GM21529 (cell line): ENCODE data around the gene CUX1.
"Not testable (repeated sequence)": the region's sequence is repeated elsewhere in the genome, so short reads cannot be mapped to it uniquely, and the experiment has no call there.

ENCODE experiments used
- ATAC-seq: cut with Tn5 transposase; IDR thresholded peaks from one replicate; pipeline ENCODE4 v1.9.1; 2021; ENCODE audit not compliant: unreplicated experiment

The CUX1 gene

GRCh38 chr7:101824440-101824839 is 7.0 kb downstream of the CUX1 start:
- ATAC-seq: no peak

DNA sequence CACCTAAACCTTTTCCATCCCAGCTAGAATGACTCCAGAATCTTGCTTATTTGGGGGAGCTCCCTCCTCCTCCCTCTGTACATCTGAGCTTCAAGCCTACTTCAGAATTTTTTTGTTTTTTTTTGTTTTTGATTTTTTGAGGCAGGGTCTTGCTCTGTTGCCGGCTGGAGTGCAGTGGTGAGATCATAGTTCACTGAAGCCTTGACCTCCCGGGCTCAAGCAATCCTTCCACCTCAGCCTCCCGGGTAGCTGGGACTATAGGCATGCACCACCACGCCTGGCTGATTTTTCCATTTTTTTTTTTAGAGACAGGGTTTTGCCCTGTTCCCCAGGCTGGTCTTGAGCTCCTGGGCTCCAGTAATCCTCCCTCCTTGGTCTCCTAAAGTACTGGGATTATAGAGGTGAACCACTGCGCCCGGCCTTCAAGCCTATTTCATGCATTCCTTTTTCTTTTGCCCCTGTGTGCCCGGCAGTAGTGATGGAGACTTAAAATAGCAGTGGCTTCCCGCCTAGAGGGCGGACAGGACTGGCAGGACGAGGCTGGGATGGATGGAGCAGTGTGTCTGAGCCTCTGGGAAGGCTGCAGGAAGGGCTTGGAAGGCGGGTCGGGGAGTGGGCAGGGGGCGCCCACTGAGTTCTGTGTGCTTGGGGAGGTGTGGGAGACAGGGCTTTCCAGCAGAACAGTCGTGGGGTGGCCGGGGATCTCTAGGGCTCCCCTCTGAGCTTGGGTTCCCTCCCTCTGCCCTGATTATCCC is 8.8 kb downstream of the CUX1 start:
- ATAC-seq: no peak

DNA sequence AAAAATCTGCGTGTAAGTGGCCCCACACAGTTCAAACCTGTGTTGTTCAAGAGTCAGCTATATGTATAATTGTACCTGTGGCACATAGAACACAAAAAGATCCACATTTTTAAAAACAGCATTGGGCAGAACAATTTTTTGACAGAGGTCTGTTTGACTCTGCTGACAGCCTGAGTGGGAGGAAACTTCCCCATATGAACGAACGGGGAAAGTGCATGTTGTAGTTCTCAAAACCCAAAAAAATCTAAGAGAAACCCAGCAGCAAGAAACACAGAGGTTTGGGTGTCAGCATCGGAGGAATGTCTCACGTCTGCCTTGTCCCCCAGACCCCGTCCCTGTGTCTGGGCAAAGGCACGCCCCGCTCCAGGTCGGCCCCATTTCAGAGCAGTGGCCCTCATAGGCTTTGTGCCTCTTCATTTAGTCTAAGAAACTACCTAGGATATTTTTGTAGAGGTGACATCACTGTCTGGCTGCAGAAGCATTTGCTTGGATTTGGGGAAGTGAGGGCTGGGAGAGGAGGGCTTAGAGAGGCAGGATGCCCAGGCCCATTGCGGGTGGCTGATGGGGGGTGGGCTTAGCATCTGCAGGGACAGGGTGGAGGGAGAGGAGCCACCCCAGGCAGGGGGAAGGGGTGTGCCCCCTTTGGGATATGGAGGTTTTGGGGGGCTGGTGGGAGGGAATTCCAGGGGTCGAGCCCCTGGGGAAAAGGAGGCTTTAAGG is 11.0 kb downstream of the CUX1 start:
- ATAC-seq: no peak

GRCh38 chr7:101829374-101829773 is 11.9 kb downstream of the CUX1 start:
- no peak for ATAC-seq

DNA sequence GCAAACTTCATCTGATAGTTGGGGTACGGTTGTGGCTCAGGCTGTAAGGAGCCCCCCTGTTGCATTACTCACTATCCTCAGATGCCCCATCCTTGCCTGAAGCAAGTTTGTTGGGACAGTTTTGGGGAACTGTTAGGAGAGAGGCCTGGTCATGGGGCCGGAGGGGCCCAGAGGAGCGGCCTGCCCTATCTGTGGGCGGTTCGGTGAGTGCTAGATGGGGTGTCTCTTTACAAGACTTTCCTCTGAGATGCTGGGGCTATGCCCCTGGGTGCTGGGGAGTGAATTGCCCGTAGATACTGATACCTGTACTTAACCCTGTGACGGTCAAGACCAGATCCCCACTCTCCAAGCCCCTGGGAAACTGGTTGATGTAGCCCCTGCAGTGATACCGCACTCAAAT is 12.4 kb downstream of the CUX1 start:
- ATAC-seq: no peak

DNA sequence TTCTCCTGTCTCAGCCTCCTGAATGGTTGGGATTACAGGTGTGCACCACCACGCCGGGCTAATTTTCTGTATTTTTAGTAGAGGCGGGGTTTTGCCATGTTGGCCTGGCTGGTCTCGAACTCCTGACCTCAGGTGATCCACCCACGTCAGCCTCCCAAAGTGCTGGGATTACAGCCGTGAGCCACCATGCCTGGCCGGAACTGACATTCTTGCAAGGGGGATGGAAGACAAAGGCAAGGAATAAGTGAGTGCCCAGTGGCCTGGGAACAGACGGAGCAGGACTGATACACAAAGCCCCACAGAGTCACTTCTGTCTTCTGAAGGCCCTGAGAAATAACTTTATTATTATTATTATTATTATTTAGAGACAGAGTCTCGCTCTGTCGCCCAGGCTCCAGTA is 14.0 kb downstream of the CUX1 start:
- not testable (repeated sequence) for ATAC-seq

GRCh38 chr7:101832205-101832631 is 14.8 kb downstream of the CUX1 start:
- ATAC-seq: no peak

- no peak for ATAC-seq
Observed at GRCh38 chr7:101832685-101833375, 15.4 kb downstream of the CUX1 start.

DNA sequence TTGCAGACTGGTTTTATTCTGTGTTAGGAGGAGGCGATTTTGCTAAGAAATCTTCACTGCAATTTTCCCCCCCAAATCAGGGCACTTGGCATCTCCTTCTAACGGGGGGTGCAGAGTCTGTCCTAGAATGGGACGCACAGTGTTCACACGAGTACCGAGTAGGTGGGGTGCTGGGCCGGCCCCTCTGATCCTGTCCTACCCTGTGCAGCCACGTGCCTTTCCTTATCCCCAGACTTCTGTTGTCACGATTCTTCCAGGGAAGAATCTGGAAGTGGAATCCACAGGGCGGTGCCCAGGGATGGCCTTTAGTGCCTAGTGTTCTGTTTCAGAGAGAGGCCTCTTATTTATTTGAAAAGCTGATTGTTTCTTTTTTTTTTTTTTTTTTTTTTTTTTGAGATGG is 16.4 kb downstream of the CUX1 start:
- ATAC-seq: no peak

DNA sequence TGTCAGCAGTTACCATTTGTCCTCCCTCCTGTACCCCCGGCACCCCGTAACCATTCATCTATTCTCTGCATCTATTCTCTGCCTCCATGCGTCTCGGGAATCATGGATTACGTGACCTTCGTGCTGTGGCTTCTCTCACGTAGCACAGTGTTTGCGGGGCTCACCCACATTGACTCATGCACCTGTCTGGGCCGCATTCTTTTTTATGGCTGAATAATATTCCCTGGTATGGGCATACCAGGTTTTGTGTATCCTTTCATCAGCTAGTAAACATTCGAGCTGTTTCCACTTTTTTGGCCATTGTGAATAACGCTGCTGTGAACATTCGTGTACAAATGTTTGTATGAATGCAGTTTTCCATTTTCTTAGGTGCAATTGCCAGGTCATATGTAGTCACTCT is 17.7 kb downstream of the CUX1 start:
- ATAC-seq: no peak

DNA sequence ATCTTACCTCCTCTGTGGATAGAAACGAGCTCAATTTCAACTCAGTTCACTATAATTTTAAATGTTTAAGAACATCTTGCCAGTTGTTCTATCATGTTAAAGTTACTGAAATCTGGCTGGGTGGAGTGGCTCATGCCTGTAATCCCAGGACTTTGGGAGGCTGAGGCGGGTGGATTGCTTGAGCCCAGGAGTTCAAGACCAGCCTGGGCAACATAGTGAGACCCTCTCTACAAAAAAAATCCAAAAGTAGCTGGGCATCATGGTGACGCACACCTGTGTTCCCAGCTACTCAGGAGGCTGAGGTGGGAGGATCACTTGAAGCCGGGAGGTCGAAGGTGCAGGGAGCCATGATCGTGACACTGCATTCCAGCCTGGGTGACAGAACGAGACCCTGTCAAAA is 20.0 kb downstream of the CUX1 start:
- not testable (repeated sequence) for ATAC-seq

DNA sequence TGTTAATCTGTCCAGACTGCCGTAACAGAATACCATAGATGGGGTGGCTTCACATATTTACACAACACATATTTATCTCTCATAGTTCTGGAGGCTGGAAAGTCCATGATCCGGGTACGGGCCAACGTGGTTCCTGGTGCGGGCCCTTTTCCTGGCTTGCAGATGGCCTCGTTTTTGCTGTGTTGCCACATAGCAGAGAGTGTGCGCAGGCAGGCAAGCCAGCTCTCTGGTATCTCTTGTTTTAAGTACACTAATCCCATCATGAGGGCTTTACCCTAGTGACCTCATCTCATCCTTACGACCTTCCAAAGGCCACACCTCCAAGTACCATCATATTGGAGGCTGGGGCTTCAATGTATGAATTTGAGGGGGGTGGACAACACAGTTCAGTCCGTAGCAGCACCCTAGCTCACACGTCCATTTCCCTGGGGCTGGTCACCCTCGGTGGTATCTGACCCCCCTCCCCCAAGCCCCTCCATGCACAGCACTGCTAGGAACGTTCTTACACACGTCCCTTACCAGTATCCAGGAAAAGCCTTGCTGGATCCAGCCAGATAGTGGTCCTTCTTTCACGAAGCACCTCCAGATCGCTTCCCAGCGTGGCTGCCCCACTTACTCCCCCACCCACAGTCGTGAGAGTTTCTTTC is 21.5 kb downstream of the CUX1 start:
- ATAC-seq: no peak

GRCh38 chr7:101841328-101841727 is 23.9 kb downstream of the CUX1 start:
- ATAC-seq: no peak

DNA sequence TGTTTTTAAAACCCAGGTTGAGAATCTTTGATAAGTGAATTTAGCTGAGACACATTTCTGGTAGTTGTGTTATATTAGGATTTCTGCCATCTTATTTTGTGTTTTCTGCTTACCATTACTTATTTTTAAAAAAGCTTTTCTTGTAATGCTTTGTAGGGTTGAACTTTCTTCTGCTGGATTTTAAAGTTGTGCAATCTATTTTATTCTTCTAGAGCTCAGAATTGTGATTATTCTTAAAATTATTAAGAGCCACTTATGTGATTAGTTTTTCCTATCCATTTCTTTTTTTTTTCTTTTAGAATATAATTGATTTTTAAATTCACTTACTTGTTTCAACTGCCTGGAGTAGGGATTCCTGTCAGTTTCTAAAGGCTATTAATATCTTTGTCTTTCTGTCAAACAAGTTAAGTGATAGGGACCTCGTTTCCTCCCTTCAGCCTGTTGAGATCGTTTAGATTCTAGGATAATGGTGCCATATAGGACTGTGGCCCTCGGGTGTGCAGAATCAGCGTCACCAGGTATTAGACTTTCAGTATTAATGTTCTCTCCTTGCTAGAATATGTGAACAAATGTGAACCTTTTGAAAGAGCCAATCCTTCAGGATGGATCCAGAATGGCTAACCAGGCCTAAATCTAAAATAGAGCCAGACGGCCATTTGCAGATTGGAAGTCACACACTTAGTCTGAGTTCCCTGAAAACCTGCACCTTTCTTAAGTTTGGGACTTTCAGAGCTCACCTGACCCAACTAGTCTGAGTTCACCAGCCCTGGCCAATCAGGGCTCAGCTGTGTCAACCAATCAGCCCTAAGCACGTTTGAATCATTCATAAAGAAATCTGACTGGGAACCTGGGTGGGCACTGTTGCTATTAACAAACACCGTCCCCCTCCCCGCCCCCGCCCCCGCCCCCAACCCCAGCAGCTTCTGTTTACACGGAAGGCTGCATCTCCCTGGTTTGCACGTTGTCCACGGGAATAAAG is 26.2 kb downstream of the CUX1 start:
- ATAC-seq: no peak

DNA sequence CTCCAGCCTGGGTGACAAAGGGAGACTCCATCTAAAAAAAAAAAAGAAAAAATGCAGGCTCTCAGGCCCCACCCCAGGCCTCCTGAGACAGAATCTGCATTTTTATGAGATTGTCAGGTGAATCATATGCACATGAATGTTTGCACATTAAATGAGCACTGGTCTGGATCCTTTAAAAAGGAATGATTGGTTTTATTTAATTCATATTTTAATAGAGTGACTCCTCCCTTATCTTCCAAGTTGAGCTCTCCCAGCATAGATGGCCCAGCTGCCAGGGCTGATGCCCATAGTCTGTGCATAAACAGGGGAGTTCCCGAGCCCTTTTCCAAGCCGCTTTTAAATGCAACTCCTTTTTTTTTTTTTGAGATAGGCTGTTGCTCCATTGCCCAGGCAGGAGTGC is 28.5 kb downstream of the CUX1 start:
- ATAC-seq: no peak

- no peak for ATAC-seq
Observed at GRCh38 chr7:101846800-101847538, 29.5 kb downstream of the CUX1 start.

- no peak for ATAC-seq
Observed at GRCh38 chr7:101848208-101848951, 31.0 kb downstream of the CUX1 start.

- ATAC-seq: not testable (repeated sequence)
Observed at GRCh38 chr7:101849314-101849713, 31.9 kb downstream of the CUX1 start.

DNA sequence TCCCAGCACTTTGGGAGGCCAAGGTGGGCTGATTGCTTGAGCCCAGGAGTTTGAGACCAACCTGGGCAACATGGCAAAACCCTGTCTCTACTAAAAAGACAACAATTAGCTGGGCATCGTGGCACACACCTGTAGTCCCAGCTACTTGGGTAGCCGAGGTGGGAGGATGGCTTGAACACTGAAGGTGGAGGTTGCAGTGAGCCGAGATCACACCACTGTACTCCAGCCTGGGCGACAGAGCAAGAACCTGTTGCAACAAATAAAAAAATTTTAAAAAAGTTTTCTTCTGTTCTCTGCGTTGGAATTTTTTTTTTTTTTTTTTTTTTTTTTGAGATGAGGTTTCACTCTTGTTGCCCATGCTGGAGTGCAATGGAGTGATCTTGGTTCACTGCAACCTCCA is 34.9 kb downstream of the CUX1 start:
- not testable (repeated sequence) for ATAC-seq
